Measurements from ENCODE around the gene ARFIP1.
"Not testable (repeated sequence)": the region's sequence is repeated elsewhere in the genome, so short reads cannot be mapped to it uniquely, and the experiment has no call there.

Gene ARFIP1

DNA sequence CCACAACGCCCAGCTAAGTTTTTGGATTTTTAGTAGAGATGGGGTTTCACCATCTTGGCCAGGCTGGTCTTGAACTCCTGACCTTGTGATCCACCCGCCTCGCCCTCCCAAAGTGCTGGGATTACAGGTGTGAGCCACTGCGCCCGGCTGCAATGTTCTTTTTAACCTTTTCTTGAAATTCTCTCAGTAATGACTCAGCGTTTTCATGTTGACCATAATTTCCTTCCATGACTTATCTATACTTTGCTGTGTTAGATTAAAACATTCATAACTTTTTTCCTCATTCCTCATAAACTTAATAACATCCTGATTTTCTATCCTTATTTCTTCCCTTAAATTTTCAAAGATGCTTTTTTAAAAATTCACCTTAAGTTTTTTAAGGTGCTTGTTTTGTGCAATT is 118.4 kb downstream of the ARFIP1 start:
- not testable (repeated sequence) for DNase-seq (ENCODE audit: low spot score)

DNA sequence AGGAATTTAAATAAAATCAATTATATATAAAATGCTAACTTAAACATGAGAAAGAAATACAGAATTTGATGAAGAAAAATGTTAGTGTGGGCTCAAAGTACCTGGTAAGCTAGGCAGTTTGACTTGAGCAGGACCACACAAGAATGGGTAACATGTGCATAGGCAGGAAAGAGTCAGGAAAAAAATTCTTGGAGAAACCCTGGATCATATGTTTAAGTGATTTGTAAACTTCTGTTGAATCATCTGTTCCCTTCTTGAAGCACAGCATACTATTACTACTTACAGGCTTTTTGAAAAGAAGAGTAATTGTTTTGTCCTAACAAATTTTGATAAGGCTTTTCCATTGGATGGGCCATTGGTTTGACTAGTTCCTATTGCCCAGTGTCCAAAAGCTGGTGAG is 118.9 kb downstream of the ARFIP1 start:
- DNase-seq (ENCODE audit: low spot score), result no peak

DNA sequence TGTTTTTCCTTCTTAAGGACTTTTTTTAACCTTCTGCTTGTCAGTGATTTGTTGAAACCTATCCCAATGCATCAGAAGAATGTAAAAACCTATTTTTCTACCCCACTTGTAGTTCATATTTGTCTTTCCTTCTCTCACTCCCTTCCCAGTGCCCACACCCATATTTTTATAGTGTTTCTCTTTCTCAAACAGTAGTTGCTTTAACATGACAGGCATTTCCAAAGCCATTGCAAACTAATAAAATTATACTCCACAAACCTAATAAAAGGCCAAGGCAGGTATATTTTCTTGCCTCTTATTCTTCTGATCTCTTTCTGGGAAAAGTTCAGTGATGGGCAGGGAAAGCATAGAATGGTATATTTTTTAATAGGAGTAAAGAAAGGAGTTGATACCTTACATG is 120.6 kb downstream of the ARFIP1 start:
- no peak for DNase-seq (ENCODE audit: low spot score)

DNA sequence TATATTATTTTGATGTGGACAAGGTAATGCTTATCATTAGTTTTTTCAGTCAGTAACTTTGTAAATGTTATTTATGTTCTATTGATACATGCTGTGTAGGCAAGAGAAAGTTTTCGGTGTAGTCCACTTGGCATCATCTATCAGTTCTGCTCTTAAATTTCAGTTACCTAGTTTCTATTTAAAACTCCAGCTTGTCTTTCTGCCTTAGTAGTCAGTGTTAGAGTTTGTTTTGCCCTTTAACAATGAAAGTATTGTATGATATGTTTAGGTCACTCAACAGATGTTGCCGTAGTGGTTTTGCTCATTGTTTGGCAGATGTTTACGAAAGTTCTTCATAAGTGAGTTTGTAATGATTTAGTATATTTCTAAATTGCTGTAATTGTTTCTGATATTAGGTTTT is 121.5 kb downstream of the ARFIP1 start:
- DNase-seq (ENCODE audit: low spot score), result no peak

DNA sequence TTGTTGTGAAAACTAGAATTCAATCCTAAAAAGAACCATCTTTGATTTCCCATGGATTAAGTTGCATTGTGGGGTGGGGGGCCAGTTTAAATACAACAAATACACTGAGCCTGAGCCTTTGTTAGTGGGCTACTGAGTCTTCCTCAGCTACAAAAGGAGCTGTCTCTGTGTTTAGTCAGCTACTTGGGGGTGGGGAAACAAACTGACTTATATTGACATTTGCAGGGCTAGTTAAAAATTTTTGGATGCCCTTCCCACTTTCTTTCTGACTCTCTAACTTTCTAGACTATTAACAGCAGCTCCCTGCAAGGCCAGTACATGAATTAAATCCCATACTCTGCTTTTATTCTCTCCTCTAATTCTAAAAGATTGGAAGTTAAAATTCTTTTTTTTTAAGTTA is 123.9 kb downstream of the ARFIP1 start:
- DNase-seq (ENCODE audit: low spot score), result no peak

DNA sequence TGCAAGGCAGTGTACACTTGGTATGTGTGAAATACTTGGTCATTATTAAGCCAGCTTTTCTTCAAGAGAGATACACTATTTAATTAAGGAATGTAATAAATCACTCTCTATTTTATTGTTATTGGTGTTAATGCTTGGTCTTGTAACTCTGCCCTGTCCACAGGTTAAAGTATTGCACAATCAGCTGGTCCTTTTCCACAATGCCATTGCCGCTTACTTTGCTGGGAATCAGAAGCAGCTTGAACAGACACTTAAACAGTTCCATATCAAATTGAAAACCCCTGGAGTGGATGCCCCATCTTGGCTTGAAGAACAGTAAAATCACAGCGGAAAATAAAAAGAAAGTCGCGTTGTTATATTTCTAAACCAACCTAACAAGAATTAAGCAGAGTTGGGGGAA is 130.1 kb downstream of the ARFIP1 start:
- no peak for DNase-seq (ENCODE audit: low spot score)

DNA sequence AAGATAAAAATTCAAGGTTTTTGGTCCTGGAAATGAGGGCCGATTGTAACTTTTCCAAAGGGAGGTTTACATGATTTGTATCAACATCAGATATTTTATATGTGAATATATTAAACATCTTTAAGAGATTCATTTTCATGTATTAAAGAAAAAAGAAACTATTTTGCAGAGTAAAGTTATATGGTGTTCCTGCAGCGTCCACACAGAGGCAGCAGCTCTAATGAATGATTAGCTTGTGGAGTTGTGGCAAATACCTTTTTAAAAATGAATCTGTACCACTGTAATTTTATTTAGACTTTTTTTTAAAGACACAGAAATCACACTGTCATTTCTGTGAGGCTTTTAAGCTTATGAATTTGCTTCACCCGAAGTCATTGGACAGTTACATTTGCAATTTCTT is 130.8 kb downstream of the ARFIP1 start:
- DNase-seq (ENCODE audit: low spot score), result no peak

DNA sequence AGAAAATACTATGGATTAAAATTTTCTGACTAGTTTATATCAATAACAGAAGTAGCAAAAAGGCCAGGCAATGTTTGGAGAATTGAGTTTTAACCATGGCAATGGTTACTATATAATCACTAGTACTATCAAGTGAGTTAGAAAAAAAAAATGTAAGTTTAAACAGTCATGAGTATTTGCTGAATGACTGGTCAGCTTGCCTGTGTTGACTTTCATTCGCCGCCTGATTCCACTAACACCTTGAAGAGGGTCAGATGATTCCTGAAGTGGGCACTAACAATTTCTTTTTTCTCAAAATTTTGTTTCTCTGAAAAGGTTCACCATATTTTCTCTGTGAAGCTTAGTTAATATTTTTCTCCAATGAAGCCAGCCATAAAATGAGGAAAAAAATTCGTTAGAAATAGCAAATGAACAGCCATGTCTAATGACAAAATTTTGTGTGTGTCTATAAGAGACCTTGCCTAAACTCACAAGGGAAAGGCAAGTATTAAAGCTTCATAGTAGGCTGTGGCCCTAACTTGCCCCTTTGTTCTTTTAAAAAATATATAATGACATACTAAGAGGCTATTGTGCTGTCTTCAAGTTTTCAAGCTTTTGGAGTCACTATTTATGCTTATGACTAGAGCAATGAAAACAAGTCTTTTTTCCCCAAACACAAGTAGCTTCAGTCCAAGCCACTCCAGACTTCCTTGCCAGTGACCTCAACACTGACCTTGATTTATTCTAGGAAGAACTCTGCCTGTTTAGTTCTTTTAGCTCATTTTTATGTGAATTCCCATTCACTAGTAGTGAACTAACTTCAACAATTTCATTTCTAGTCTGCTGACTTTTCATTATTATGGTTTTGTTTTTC is 138.0 kb downstream of the ARFIP1 start:
- DNase-seq (ENCODE audit: low spot score), result no peak

DNA sequence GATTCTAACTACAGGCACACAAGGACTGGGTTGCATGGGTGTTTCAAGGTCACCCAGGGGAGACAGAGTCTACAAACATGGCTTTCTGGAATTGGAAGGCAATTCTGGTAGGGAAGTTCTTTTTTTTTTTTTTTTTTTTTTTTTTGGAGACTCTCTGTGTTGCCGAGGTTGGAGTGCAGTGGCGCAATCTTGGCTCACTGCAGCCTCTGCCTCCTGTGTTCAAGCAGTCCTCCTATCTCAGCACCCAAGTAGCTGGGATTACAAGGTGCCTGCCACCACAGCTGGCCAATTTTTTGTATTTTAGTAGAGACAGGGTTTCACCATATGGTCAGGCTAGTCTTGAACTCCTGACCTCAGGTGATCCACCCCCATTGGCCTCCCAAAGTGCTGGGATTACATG is 140.1 kb downstream of the ARFIP1 start:
- no peak for DNase-seq (ENCODE audit: low spot score)

DNA sequence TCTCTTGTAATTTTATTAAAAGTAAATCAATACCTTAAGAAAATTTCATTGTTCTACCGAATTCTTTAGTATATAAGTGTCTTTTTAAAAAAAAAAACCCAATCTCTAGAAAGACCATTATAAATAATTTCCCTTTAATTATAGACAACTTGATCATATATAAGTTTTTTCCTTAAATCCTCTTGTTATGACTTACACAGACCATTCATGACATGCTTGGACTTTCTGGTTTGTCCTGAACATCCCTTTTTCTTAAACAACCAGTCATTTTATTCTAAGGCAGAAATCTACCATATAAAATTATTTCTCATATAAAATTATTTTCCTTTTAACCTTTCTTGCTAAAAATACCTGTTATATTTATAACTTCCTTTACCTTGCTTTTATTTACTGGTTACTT is 141.0 kb downstream of the ARFIP1 start:
- DNase-seq (ENCODE audit: low spot score), result no peak

DNA sequence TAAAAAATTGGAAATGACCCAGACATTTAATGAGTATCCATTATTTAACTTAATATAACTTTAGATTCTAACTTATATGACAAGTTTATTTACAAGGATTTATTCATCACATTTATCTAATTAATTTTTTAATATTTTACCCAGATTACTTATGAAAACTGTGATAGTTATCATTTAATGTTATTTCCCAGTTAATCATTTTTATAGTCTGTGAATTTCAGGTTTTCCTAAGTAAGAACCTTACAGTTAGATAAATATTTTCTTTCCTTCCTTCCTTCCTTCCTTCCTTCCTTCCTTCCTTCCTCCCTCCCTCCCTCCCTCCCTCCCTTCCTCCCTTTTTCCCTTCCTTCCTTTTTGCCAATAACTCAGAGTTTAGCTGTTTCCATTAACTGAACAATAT is 141.5 kb downstream of the ARFIP1 start:
- DNase-seq (ENCODE audit: low spot score), result no peak

DNA sequence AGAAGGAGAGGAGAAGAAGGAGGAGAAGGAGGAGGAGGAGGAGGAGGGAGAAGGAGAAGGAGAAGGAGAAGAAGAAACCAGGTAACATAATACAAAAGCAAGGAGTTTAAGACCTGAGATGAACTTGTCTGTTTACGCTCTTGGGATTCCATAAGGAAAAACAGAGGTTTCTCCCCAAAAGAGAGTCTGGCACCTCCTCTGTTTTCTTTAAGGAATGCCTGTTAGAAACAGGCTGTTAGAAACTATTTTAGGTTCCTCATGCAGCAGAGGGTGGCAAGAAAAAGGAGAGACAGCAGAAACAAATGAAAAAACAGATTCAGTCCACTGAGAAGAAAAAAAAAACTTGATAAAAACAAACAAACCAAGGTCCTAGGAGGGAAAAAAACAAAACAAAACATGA is 146.1 kb downstream of the ARFIP1 start:
- no peak for DNase-seq (ENCODE audit: low spot score)

DNA sequence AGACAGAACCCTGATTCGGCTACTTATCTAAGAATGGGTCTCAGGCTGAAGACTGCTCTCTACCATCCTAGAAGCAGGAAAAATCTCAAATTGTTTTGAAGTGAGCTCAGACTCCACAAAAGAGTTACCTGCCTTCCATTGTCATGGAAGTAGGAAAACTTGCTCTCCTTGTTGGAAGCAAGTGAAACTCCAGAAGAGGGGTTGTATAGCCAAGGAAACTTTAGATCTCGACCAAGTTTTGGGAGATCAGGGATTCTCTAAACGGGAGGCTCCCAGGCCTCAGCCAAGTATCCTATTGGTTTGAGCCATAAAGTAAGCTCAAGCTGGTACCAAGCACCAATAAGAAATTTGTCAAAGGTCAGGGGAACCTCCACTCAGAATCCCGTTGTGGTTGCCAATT is 147.2 kb downstream of the ARFIP1 start:
- no peak for DNase-seq (ENCODE audit: low spot score)

DNA sequence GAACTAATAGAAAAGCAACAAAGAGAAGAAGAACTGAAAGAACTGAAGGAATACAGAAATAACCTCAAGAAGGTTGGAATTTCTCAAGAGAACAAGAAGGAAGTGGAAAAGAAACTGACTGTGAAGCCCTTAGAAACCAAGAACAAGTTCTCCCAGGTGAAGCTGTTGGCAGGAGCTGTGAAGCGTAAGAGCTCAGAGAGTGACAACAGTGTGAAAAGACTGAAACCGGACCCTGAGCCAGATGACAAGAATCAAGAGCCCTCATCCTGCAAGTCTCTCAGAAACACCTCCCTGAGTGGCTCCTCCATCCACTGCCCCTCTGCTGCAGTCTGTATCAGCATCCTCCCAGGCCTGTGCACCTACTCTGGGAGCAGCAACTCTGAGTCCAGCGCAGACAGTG is 148.0 kb downstream of the ARFIP1 start:
- DNase-seq (ENCODE audit: low spot score), result no peak

DNA sequence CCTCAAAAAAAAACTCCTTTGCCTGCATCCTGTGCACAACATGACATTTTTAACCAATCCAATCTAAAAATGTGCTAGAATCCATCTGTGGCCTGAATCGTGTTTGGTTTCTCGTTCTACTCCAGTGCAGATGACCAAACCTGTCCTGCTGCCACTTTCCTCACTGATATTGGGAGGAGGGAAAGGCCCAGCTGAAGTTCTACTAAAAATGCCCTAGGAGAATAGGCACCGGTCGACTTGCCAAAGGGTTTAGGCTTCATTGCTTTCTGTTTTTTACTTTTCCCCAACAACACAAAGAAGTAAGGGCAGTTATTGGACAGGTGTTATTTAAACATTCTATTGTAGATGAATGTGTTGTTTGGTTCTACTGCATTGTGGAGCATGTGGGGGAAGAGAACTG is 148.5 kb downstream of the ARFIP1 start:
- no peak for DNase-seq (ENCODE audit: low spot score)

DNA sequence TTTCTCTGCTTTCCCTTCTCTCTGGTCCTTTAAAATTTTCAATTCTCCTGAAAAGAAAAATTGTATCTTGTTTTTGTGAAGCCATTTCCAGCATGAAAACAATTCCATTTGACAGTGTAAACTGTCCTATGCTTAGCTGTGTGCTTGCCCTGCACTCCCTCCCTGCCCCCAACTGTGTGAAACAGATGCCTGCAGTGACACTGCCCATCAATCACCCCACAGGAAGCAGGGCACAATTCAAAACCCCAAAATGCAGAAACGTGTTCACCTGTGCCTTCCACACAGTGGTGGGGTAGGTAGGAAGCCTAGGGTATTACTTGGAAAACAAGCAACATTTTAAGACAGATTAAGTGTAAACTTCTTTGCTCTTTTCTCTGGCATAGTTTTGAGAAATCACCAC is 150.1 kb downstream of the ARFIP1 start:
- DNase-seq (ENCODE audit: low spot score), result no peak

DNA sequence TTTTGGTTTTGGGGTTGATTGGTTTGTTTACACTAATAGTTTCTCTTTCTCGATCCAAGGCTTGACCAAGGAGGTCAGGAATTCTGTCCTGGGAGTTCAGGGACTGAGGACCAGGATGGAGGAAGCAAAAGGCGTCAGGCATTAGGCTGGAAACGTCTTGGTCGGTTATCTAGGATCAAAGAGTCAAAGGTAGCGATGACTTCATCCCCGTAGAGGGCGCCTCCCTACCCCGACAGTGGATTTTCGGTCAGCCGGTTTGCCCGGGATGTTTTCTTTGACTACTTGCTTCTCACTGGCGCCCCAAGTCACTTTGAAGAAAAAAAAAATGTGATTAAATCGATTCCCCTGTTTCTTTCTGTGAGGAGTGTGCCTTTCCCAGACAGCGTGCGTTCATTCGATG is 155.4 kb downstream of the ARFIP1 start:
- DNase-seq (ENCODE audit: low spot score), result no peak

DNA sequence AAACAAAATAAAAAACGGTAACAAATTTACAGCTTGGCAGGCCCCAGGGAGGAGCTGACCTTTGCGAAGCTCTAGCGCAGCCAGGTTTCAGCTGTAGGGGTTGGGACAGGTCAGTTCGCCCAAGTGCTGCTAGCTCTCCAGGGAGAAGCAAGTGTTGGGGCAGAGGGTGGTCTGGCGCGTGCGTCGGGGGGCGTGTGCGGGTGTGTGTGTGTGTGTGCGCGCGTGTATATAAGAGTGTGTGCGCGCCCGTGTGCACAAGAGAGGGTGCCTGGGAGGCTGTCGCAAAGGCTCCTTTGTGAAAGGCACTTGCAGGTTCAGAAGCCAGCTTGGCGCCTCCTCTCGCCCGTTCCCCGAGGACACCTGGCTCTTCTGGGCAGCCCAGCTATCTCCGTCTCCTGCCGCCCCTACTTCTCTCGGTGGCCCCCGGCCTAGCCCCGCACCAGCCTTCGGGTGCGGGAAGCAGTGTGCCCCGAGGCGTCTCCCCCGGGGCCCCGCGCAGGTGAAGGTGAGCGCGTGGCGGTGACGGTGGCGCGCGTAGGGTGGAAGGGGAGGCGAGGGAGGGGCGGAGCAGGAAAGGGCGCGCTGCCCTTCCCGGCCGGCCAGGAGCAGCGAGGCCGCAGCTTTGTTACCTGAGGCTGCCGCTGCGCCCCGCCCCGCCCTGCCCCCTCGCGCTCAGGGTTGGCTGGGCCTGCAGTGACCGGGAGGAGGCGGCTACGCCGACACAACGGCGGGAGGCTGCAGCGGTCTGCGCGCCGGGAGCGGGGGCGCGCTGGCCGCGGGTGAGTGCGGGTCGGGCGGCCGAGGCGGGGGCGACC is 156.1 kb downstream of the ARFIP1 start, which contains the start of gene FHDC1:
FHDC1 (plus strand) TSS at position 693 of the 815 bp plus-strand sequence. CDS start 6,735 bp downstream, outside the sequence.
- DNase-seq (ENCODE audit: low spot score), result peak; percentile 56

DNA sequence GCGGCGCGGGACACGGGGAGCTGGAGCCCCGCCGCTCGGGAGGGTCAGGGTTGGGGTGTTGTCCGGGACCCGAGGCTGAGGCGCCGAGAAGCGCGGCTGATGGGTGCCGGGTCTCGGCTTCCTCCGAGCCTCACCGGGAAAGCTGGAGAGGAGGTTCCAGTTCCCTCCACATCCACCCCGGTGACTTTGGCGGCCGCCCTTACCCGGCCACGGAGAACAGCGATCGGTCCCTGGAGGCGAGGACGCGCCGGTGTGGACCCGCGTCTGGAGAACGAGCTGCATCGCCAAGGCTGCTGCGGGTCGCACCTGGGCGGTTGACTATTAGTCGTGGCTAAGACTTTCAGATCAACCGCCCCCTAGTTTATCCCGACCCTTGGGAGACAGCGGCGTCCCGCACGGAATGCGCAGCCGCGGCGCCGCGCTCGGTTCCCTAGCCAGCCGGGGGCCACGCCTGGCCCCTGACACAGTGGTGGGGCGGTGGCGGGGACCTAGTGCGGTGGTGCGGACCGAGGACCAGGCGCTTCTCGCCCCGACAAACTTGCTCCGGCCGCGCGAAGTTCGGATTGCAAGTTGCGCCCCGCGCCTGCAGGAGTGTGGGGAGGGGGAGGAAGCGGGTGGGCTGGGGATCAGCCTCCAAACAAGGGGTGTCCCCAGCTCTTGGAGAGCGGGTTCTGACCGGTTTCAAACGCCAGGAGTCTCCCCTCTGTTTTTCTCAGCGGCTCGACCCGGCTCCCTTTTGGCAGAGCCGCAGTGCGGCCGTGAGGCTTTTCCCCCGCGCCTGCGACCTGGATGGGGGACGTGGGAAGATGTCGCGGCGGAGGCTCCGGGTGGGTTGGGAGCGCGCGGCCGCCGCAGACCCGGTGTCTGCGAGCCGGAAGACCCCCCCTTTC is 156.9 kb downstream of the ARFIP1 start:
- DNase-seq (ENCODE audit: low spot score), result peak; percentile 62

DNA sequence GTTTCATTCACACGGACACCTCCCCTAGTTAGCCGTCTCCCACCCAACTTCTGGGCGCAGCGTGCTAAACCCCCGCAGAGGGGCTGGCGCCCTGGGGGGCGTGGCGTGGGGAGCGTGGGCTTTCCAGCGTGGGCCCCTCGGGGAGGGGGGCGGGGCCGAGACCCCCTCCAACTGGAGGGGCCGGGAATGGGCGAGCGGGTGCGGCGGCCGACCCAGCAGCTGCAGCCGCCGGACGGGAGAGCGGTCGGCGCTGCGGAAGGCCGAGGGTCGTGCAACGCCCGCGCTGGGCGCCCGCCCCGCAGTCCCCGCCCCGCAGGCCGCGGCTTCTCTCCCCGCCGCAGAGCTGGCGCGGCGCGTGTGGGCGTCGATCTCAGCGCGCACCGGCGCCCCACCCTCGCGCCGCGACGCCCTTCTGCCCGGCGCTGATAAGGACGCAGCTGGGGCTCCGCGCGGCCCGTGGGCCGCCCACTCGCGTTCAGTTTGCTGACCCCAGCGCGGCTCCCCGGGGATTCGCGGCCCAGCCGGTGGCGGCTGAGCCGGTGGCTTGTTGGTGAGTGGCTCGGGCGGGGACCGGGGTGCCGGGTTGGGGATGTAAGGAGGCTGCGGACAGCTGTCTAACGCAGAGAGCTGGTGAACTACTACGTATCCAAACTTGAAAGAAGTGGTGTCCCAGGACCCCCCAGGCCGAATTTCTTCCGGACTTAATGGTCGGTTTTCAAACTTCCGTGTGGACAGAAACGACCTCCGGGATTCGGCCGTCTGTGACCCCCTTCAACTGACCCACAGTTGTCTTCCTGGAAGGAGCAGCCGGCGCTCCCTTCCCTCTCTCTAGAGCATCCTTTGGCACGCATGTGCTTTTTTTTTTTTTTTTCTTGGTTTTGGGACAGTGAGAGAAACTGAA is 157.8 kb downstream of the ARFIP1 start:
- peak; percentile 55 for DNase-seq (ENCODE audit: low spot score)
